ENCODE measurements around the gene GRM3.
A peak's percentile ranks its signal among the peaks of the same experiment; 100 is the strongest.

Gene GRM3

DNA sequence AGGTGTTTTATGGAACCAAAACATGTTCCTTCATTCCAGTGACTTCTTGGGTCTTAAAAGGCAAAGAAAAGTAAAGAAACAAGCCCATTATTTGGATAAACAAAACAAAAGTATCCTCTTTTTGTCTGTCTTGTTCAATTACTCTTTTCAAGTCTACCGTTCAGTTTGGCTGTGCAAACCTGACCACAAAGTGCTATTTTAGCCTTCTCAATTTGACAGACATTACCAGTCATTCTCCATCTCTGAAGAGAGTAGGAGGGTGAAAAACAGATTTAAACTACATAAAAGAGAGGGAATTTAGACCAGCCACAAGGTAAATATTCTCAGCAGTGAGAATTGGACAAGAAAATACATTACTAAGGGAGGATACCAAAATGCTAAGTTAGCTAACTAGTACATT lies 145.2 kb downstream of the GRM3 start:
- no peak for DNase-seq

- DNase-seq = no peak
These were observed 146.7 kb downstream of the GRM3 start for GRCh38 chr7:86790383-86790782.

DNA sequence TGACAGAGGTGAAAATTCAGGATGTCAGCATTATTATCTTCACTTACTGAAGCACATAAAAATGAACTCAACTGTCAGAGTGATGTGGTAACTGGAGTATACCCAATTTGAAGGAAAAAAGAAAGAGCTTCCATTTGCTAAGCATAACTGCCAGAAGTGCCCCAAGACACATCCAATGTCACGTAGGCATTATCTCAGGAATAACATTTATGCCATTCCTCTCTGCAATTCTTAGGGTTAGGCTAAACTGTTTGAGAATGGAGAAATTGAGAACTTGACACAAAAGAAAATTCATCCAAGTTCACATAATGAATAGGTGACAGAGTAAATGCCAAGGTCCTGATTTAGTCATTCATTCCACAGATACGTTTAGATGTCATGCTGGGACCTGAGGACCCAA lies 148.6 kb downstream of the GRM3 start:
- no peak for DNase-seq

- DNase-seq = no peak
These were observed 149.4 kb downstream of the GRM3 start for GRCh38 chr7:86793136-86793535.

DNA sequence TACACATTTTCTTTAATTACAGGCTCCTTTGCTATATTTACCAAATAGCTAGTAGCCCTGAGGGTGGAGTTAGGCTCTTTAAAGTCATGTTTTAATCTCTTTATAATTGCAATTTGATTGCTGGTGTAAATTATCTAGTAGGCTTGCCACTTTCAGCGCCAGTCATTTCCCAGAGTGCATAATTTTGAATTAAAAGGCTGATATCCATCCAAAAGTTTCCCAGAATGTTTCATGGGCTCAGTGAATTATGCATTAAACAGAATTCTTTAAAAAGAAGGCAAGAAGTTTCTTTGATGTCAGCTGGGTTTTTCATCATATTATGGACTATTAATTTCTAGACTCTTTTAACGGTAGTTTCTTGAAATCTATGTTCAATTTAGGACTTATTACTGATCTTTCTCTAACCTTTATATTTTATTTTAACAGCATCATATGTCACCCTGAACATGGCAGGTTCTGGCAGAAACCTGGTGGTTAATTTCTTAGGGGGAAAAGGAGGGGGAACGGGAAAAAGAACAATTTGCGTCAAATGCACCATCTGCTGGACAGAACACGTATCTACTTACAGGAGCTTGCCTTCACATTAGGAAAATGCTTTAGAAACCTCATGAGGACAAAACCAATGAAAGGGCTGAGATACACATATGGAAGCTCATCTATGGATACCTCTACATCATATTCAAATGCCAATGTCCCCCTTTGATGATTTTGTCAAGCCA lies 171.1 kb downstream of the GRM3 start:
- DNase-seq = peak in 2 of 14 donors; percentile 4 to 20

DNA sequence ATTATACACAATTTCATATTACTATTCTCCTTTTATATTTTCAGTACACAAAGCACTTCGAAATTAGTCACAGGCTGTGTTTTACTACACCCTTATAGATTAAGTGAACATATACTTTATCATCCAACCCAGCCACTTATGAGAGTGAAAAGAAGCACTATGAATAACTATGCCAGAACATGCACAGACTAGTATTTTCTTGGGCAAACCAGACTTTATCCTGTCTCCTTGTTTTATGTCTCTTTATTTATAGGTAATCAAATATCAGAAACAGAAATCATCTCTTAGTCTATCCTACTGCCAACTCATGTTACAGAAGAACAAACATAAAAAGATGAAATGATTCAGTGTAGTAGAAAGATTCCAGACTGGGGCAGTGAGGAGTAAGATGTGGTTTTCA lies 171.8 kb downstream of the GRM3 start:
- no peak for DNase-seq

- no peak for DNase-seq
These were observed 175.2 kb downstream of the GRM3 start for GRCh38 chr7:86818903-86819302.

DNA sequence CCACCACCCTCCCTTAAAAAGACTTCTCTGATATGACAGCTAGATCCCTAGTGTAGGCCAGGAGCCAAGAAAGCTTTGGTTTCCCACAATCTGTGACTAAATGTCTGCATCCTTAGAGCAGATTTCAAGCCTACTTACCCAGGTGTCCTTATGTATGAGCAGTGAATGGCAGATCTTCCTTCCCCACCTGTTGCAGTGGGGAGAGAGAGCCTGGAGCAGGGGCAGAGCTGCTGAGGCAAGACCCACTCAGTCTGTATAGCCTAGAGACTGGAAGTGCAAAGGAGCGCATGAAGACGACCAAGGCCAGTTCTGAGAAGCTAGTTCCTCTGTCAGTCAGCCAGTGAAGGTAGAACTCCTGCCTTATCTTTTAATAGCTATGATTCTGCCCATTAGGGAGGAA lies 180.1 kb downstream of the GRM3 start:
- DNase-seq = no peak

GRCh38 chr7:86825264-86825663 lies 181.6 kb downstream of the GRM3 start:
- no peak for DNase-seq

- no peak for DNase-seq
These were observed 183.2 kb downstream of the GRM3 start for GRCh38 chr7:86826948-86827347.

GRCh38 chr7:86833360-86833759 lies 189.7 kb downstream of the GRM3 start:
- DNase-seq = no peak

GRCh38 chr7:86837235-86837634 lies 193.5 kb downstream of the GRM3 start:
- DNase-seq = no peak

DNA sequence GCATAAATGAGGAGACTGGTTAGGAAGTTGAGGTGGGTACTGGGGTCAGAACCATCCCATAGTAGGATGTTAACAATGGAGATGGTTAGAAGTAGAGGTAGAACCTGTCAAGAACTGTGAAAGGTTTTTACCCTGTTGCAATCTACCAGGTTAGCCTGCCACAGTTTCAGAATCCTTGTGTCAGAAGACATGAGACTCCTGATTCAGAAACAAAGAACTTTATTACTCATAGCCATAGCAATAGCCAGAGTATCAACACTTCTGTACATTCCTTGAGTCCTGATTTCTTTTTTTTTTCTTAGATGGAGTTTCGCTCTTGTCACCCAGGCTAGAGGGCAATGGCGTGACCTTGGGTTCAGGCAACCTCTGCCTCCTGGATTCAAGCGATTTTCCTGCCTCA lies 200.9 kb downstream of the GRM3 start:
- no peak for DNase-seq

GRCh38 chr7:86846494-86847190 lies 202.9 kb downstream of the GRM3 start:
- no peak for DNase-seq

GRCh38 chr7:86848226-86848625 lies 204.5 kb downstream of the GRM3 start:
- no peak for DNase-seq

DNA sequence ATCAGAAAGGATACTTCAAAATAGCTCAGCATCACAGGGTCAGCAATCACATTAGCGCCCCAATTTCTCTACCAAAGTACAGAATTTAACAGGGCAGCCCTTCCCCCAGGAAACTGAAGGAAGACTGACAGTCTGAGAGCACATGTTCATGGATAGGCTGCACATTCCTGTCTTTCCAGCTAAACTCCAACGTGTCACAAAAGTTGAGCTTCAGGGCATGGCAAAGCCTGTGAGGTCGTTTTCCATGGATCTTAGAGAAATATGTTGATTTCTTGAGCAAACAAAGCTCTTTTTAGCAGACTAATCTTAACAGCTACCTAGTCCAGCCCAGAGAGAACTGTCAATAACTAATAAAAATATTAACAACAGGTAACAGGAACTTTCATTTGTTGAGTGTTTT lies 207.9 kb downstream of the GRM3 start:
- DNase-seq = no peak

DNA sequence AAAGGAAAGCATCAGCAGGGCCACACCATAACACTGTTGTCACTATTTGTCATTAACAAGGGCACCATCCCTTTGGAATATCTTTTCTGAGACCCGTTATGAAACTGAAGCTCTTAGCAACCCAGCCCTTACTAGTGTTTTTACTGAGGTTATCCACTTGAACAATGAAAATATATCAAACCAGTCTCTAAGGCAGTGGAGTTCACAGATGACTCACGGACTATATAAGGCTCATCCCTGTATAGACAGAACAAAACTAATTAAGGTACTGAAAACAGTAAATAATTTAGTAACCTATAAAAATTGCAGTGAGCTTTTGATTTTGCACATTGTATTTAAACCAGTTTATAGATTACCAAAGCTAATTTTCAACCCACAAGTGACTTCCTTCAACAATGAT lies 219.7 kb downstream of the GRM3 start:
- no peak for DNase-seq

DNA sequence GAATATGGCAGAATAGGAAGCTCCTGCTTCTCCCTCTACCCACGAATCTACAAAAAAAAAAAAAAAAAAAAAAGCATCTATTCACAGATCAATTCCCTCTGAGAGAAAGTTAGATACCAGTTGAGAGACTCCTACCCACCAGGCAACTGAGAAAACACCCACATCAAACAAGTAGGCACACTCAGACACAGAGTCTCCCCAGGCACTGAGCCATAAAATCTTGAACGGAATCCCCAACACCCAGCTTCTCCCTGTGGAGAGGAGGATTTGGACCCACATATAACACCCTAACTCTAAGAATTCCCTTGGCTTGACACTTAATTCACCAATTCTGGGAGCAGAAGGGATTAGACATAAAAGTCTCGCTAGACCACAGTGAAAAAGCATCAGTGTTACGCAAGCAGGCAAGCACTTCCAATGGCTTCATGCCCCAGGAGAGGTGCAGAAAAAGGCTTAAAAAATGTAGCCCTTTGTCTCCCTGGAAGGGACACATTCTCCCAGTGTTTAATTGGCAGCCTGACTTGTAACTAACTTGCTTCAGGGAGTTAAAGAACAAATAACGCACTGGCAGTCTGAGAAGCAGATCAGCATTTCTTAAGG lies 223.6 kb downstream of the GRM3 start:
- DNase-seq = peak in 6 of 14 donors; percentile 1 to 38 (median 10)

DNA sequence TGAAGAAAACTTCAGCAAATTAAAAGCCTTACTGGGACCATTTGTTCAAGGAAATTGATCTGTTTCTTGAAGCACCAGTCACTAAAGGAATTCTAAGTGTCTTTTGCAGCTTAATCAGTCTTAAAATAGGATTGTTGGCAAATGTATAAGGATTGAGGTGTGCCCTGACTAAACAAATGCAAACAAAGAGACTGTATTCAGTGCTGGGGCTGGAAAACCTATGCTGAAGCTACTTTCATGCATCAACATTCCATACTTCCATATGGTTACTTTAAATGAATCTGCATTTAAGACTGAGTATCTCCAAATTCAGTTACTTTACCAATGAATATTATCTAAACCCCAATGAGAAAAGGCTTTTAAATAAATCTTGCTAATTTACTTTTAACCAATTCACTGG lies 232.4 kb downstream of the GRM3 start:
- DNase-seq = no peak

- DNase-seq = no peak
These were observed 240.4 kb downstream of the GRM3 start for GRCh38 chr7:86884152-86884551.

DNA sequence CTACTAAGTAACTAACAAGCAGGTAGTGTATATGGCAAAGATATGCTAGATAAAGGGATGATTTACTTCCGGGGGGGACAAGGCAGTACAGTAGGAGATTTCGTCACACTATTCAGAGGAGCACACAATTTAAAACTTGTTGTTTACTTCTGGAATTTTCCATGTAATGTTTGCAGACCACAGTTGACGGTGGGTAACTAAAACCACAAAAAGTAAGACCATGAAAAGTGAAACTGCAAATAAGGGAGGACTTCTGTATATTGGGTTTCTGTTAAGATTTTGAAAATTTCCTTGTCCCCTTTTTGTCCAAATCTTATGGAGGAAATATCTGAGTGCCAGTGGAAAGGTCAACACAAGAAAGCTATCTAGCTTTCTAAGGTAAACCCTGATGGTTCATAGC lies 245.8 kb downstream of the GRM3 start:
- no peak for DNase-seq

GRCh38 chr7:86898171-86898570 lies 254.5 kb downstream of the GRM3 start:
- DNase-seq = no peak

- DNase-seq = no peak
These were observed 257.2 kb downstream of the GRM3 start for GRCh38 chr7:86900886-86901285.
